Epidermal melanocyte (primary cell): ENCODE data around the gene TSC2.

ENCODE experiments used
- DNase-seq: peaks from one replicate; pipeline ENCODE4 v3.0.0; 2011; ENCODE audit warnings: low spot score; ENCODE audit not compliant: insufficient read length

TSC2 gene

DNA sequence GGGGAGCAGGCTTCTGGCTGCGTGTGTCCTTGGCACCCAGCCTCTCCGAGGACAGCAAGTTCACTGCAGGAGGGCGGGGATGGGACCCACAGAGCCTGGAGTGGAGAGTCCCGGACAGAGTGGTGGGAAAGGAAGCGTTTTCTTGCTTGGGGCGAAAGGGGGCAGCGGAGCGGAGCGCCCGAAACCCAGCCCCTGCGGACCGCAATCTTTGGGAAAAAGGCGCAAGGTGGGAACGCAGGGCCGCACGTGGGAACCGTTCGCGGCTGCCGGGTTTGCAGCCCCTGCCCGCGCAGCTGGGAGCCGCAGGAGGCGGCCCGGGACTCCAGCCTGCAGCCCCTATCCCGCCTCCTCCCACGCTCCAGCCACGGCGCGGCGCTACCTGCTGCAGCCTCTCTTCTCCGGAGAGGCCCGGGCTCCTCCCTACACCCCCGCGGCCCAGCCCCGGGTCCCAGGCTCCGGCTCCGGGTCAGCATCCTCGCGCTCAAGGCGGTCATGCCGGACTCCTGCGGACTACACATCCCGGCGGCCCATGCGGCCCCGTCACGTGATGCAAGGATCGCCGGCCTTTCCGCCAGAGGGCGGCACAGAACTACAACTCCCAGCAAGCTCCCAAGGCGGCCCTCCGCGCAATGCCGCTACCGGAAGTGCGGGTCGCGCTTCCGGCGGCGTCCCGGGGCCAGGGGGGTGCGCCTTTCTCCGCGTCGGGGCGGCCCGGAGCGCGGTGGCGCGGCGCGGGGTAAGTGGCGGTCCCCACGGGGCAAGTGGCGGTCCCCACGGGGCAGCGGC is at the start of gene TSC2, which contains the start of gene NTHL1:
Gene TSC2, plus strand, starts transcription at position 656 of the 786 bp plus-strand sequence. CDS start 631 bp downstream, outside the sequence.
Gene NTHL1, minus strand, starts transcription at position 505 of the 786 bp plus-strand sequence. Its CDS starts 11 bp downstream, at position 494.
- DNase-seq, result peak; percentile 98

- DNase-seq, result no peak
Observed at GRCh38 chr16:1998360-1998835, 49.4 kb upstream of the TSC2 start.

GRCh38 chr16:1998852-1999801 is 48.7 kb upstream of the TSC2 start:
- no peak for DNase-seq

- DNase-seq, result no peak
Observed at GRCh38 chr16:1999866-2000514, 47.8 kb upstream of the TSC2 start.

GRCh38 chr16:2001035-2001434 is 46.8 kb upstream of the TSC2 start:
- DNase-seq, result no peak

DNA sequence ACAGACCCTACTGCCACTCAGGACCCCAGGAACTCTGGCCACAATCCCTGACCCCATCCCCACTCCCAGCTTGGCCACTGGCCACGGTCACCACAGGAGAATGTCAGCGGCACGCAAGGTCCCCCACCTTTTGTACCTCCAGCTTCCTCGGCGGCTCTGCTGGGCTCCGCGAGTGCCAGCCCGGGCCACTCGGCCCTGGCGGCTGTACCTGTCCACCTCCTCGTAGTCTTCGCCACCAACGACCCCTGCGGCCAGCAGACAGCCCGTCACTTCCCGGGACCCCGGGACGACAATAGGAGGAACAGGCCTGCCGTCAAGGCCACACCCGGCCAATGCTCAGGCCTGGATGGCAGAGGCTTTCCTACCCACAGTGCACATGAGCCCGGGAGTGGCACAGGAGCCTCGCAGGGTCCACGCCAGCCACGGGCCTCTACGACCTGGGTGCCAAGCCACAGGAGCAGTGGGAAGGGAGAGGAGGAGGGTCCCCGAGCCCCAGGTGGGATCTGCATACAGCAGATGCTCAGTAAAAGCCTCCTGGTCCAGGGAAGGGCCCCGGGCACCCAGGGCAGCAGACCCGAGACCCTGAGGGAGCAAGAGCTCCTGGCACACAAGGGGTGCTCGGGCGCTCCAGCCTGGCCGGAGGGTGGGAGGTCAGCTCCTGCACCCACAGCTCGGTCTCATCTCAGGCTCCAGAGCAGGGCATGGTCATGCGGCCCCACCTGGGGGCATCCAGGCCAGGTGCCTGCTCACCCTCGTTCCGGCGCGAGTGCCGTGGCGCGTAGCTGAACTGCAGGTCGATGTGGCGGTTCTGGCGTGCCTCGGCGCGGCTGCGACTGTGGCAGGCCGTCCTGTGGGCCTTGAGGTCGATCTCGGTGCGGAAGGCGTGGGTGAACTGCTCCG is 46.1 kb upstream of the TSC2 start:
- no peak for DNase-seq

DNA sequence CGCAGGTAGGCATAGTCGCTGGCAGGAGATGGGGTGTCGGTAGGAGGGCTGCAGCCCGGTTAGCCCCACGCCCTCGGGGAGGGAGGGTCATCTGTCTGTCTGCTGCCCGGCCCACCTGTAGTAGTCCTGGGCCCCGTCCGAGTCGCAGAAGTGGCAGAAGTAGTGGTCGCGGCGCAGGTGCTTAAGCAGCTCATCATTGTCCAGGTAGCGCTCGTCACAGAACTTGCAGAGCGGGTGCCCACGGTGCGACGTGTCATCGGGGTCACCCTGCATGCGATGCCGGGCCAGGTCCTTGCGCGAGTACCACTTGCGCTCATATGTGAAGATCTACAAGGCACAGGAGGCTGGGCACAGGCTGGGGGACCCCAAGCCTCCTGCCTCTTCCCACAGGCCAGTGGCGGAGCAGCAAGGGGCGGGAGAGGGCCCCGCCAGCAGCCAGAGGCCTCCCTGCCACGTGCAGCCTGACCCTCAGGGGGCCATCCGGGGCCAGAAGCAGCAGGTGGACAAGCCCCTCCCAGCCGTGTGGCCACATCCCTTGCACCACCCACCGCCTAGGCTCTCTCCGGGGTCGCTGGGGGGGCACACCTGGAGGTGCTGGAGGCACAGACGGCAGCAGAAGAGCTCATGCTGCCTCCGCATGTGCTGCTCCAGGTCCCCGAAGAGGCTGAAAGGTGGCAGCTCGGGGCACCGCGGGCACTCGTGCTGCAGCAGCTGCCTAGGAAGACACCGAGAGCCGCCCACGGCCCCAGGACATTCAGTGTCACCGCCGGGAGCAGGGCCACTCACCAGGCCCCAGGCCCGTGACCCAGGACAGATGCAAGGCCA is 45.2 kb upstream of the TSC2 start:
- DNase-seq, result no peak

- DNase-seq, result no peak
Observed at GRCh38 chr16:2003231-2003826, 44.5 kb upstream of the TSC2 start.

GRCh38 chr16:2003827-2004641 is 43.8 kb upstream of the TSC2 start:
- DNase-seq, result peak; percentile 93

DNA sequence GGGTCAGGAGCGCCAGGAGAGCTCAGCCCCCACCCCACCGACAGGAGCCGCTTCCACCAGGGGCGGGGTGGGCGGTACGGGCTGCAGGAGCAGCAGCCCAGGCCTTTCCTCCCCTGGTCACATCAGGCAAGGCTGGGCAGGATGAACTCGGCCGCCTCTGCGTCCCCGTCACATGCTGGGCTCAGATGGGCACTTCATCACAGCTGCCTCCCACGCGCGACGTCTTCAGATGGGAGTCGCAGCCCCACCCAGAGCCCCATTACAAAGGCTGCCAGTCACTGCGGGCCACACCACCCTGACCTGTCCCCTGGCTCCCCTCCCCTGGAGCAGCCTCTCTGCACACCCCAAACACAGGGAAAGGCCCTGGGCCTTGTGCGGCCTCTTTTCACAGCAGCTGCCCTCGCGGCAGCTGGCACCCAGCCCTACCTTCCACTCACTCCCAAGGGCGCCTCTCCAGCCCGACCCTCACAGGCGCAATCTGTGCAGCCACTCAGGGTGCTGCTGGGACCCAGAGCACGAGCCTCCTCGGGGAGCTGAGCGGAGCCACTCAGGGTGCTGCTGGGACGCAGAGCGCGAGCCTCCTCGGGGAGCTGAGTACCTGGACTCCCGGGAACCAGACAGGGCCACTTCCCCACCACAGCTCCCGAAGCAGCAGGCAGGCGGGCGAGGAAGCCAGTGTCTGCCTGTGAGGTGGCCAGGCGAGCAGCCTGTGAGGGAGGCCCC is 42.8 kb upstream of the TSC2 start:
- DNase-seq, result no peak

GRCh38 chr16:2005646-2006045 is 42.1 kb upstream of the TSC2 start:
- no peak for DNase-seq

DNA sequence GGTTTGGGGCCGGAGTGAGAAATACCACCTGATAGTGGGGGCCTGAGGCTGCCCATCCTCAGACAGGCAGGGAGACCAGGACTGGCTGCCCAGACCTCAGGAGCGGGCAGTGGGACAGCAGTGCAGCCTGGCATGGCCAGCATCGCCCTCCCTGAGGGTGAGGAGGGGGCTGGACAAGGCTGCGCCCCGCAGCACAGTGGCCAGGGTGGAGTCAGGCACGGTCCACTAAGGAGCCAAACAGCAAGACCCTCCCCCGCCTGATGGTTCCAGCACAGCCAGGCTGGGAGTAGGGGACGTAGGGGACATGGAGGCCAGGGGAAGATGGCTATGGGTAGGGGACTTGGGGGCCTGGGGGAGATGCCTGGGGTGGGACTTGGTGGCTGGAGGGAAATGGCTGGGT is 41.5 kb upstream of the TSC2 start:
- no peak for DNase-seq

DNA sequence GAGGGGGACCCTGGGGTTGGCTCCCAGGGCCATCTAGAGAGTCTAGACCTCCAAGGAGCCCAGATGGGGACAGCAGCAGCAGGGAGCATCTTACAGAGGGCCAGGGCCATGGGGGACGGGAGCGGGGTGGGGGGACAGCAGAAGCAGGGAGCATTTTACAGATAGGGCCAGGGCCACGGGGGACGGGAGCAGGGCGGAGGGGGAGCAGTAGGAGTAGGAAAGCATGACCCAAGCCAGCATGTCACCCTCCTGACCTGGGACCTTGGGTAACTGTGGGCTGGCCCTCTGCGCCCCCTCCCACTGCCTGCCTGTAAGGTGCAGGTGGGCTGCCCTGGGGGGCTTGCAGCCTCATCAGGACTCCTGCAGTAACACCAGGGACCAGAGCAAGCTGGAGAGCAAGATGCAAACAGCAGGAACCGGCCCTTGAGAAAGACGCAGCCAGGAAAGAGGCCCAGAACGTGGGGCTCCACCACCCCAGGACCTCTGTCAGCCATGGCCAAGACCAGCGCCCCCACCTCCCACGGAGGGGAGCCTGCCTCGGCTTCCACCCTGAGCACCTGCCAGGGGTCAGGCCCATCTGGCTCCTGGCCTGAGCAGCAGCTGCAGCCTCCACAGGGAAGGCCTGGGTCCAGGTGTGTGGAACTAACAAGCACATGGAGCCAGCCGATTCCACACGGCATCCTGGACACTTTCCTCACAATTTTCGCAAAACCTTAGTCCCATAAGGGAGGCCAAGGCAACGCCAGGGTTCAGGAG is 40.5 kb upstream of the TSC2 start:
- DNase-seq, result no peak

GRCh38 chr16:2008009-2008526 is 39.7 kb upstream of the TSC2 start:
- no peak for DNase-seq

DNA sequence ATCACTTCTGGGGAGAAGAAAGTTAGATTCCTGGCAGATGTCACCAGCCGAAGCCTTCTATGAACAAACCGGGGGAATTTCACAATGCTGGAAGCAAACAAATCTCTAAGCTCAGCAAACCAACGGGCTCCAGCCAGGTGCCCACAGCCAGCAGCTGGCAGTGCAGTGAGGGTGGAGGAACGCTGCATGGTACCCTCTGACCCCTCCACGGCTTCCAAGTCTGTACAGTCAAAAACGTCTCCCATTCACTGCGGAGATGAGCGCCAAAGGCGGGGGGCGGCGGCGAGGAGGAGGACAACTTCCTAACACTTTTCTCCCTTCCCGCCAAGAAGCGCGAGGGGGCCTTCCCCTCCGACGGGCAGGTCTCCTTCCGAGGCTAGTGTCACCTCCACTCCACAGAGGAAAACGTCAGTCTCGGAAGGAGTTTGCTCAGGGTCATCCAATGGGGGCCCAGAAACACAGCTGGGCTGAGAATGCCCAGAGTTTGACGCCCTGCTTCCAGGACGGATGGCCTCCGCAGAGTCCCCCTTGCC is 39.1 kb upstream of the TSC2 start:
- no peak for DNase-seq

DNA sequence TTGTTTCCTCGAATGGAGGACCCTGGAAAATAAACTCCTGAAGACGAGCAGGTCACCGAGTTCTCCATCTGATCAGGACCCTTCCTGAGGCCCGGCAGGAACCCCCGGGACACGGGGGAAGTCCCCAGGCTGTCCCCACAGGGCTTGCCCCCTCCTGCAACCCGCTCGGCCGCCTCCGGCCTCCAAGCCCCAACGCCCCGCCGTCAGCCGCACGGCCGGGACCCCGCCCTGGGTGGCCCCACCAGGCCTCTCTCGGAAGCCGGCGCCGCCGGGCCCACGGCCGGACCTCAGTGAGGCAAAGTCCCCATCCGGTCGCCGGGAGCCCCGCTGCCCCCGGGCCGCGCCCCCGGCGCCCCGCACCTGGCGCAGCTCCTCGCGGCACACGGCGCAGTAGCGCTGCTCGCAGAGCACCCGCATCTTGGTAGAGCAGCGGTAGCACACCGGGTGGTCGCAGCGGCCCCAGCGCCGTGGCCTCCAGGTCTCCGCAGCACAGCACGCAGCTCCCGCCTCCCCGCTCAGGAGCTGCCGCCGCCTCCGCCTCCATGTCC is 38.5 kb upstream of the TSC2 start:
- DNase-seq, result no peak
